Karpas-422 (cell line): ENCODE measurements around the gene PLEK2. TPM values are rescaled to one million over a fixed set of nuclear protein-coding genes. Genes with fewer than 3 reads are reported as not detected.
"Not testable (repeated sequence)": the region's sequence is repeated elsewhere in the genome, so short reads cannot be mapped to it uniquely, and the experiment has no call there.

Source experiments
- DNase-seq: peaks from one replicate; pipeline ENCODE4 v3.0.0-alpha.2; 2015
- H2AFZ ChIP-seq: fragments of 200-600 bp; sonication (generic); 2 replicates; pipeline ENCODE4 v1.6.1; 2014; ENCODE audit warnings: antibody characterized with exemption, low read length, mixed read lengths
- H3K27ac ChIP-seq: fragments of 200-600 bp; sonication (generic); 2 replicates; pipeline ENCODE4 v1.5.1; 2014; ENCODE audit warnings: mild to moderate bottlenecking, low read length, moderate library complexity
- H3K27me3 ChIP-seq: fragments of 200-600 bp; sonication (generic); 2 replicates; pipeline ENCODE4 v1.6.1; 2014; ENCODE audit warnings: low read length, mixed read lengths
- H3K36me3 ChIP-seq: fragments of 200-600 bp; sonication (generic); 2 replicates; pipeline ENCODE4 v1.6.1; 2014; ENCODE audit warnings: low read length, mixed read lengths; ENCODE audit not compliant: insufficient read depth
- H3K4me1 ChIP-seq: fragments of 200-600 bp; sonication (generic); 2 replicates; pipeline ENCODE4 v1.6.1; 2014; ENCODE audit warnings: mild to moderate bottlenecking, low read length, mixed read lengths
- H3K4me2 ChIP-seq: fragments of 200-600 bp; sonication (generic); 2 replicates; pipeline ENCODE4 v1.6.1; 2014; ENCODE audit warnings: low read length, low read depth, mild to moderate bottlenecking; ENCODE audit not compliant: poor library complexity, severe bottlenecking
- H3K4me3 ChIP-seq: fragments of 200-600 bp; sonication (generic); 2 replicates; pipeline ENCODE4 v1.5.1; 2014; ENCODE audit warnings: mild to moderate bottlenecking, antibody characterized with exemption, low read length, mixed read lengths
- H3K79me2 ChIP-seq: fragments of 200-600 bp; sonication (generic); 2 replicates; pipeline ENCODE4 v1.6.1; 2014; ENCODE audit warnings: mild to moderate bottlenecking, low read length, mixed read lengths
- H3K9ac ChIP-seq: fragments of 200-600 bp; sonication (generic); 2 replicates; pipeline ENCODE4 v1.6.0; 2014; ENCODE audit warnings: low read length
- H3K9me2 ChIP-seq: fragments of 200-600 bp; sonication (generic), shearing (Covaris generic); replicated peaks from 2 replicates; pipeline ENCODE4 v1.6.0; 2014; ENCODE audit warnings: mild to moderate bottlenecking, low read length, moderate library complexity; ENCODE audit not compliant: insufficient read depth
- H3K9me3 ChIP-seq: fragments of 300-700, 200-600 bp; sonication (generic); 2 replicates; pipeline ENCODE4 v1.6.1; 2014; ENCODE audit warnings: low read length, mixed read lengths
- H4K20me1 ChIP-seq: fragments of 200-600 bp; sonication (generic); 2 replicates; pipeline ENCODE4 v1.6.1; 2014; ENCODE audit warnings: mild to moderate bottlenecking, antibody characterized with exemption, low read length, low read depth; ENCODE audit not compliant: insufficient read depth
- small RNA-seq: library from RNA; depleted of rRNA; stranded (forward); fragments of <200 nt; gene quantifications from one replicate; pipeline ENCODE3, GENCODE V24; 2014
- total RNA-seq: library from RNA; depleted of rRNA; stranded (reverse); fragments of >200 nt; shearing (Covaris generic); gene quantifications from 2 replicates; pipeline ENCODE4 v1.2.3, GENCODE V29; 2014; ENCODE audit warnings: low replicate concordance; rRNA removed

The PLEK2 gene
- total RNA-seq, 1 experiment from 2014 or later, result not detected

DNA sequence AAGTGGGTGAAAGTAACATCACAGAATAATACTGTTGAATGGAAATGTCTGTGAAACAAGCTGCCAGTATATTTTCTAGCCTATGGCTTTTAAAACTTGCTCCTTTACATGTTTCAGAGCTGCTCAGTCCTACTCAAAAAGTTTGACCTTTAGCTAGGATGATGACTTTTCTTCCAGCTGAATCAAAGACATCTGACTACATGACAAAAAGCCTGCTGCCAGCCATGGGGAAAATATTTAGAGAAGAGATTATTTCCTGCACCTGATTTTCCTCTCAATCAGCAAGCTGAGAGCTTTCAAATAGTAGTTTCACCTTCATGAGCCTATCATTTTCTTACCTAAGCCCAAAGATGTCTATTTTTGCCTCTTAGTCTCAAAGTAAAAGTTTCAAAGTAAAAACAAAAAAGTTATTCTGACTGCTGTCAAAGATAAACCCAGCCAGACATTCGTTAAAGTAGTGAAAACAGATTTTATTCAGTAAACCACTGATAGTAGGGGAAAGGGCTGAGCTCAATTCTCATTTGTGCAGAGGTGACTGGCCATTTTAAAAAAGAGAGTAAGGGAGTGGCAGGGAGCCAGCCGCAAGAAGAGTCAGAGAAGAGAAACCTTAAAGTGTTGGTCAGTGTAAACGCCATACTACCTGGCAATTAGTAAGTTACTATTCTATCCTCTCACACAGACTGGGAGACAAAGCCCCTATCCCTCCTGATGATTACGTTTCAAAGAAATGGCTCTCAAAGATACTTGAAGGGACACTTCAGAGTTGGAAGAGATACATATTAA is 54.6 kb downstream of the PLEK2 start:
- Histone ChIP-seq H3K9ac (peak overlapping the region; percentile 82), H2AFZ (no peak overlapping the region; the same call in 1 of the 2 replicates), H3K79me2 (peaks cover 88% of the 10 kb centered on the region), H3K36me3 (peaks cover 10% of the 10 kb centered on the region; the same call in 1 of the 2 replicates), H3K27ac (no peak overlapping the region), H3K9me3 (no peaks in the 10 kb centered on the region), H3K4me2 (peak overlapping the region; percentile 88), H4K20me1 (peaks cover 20% of the 10 kb centered on the region), H3K4me1 (peaks cover 41% of the 10 kb centered on the region), H3K4me3 (peak overlapping the region; percentile 78; the same call in 1 of the 2 replicates), H3K27me3 (no peaks in the 10 kb centered on the region), H3K9me2 (no peaks in the 10 kb centered on the region)
- DNase-seq, result no peak

DNA sequence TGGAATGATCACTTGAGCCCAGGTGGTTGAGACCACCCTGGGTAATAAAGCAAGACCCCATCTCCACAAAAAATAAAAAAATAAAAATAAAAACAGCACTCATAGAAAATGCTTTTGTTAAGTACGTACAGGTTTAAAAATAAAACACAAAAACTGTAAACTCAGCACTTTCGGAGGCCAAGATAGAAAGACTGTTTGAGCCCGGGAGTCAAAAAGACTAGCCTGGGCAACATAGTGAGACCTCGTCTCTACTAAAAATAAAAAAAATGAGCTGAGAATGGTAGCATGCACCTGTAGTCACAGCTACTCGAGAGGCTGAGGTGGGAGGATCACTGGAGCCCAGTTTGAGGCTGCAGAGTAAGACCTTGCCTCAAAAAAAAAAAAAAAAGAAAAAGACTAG is 59.9 kb downstream of the PLEK2 start:
- H3K79me2 ChIP-seq, result peaks cover 40% of the 10 kb centered on the region
- no peak overlapping the region for H3K27ac ChIP-seq
- H3K4me3 ChIP-seq, result no peak overlapping the region
- no peaks in the 10 kb centered on the region for H3K9me3 ChIP-seq
- peaks cover 20% of the 10 kb centered on the region; the same call in 1 of the 2 replicates for H3K36me3 ChIP-seq
- no peaks in the 10 kb centered on the region for H4K20me1 ChIP-seq
- H3K27me3 ChIP-seq, result no peaks in the 10 kb centered on the region
- H3K4me2 ChIP-seq, result no peak overlapping the region
- no peak overlapping the region for H3K9ac ChIP-seq
- no peak overlapping the region for H2AFZ ChIP-seq
- no peak for DNase-seq
- peaks cover 7% of the 10 kb centered on the region for H3K4me1 ChIP-seq
- H3K9me2 ChIP-seq, result no peaks in the 10 kb centered on the region

DNA sequence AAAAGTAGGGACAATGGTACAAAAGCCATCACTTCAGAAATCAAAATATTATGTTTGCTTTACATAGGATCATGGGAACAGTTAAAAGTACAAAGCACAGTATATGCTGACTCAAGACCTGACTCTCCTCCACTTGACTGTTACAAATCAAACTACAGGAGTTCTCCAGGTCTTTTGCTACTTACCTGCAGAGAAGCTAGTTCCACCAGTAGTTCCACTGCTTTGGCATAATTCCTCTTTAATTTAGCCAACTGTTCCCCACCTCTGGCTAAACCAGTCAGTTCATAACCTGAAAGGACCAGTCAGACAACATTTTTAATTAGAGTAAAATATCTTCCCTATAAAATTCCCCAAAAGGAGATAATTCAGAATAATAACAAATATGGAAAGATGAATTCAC is 66.4 kb downstream of the PLEK2 start:
- Histone ChIP-seq H3K9me2 (no peaks in the 10 kb centered on the region), H4K20me1 (no peaks in the 10 kb centered on the region), H2AFZ (no peak overlapping the region), H3K27ac (no peak overlapping the region), H3K4me3 (no peak overlapping the region), H3K27me3 (no peaks in the 10 kb centered on the region), H3K4me1 (no peaks in the 10 kb centered on the region), H3K4me2 (no peak overlapping the region), H3K9ac (no peak overlapping the region), H3K36me3 (peaks cover 29% of the 10 kb centered on the region; the same call in 1 of the 2 replicates), H3K9me3 (no peaks in the 10 kb centered on the region), H3K79me2 (no peaks in the 10 kb centered on the region)
- DNase-seq, result no peak

DNA sequence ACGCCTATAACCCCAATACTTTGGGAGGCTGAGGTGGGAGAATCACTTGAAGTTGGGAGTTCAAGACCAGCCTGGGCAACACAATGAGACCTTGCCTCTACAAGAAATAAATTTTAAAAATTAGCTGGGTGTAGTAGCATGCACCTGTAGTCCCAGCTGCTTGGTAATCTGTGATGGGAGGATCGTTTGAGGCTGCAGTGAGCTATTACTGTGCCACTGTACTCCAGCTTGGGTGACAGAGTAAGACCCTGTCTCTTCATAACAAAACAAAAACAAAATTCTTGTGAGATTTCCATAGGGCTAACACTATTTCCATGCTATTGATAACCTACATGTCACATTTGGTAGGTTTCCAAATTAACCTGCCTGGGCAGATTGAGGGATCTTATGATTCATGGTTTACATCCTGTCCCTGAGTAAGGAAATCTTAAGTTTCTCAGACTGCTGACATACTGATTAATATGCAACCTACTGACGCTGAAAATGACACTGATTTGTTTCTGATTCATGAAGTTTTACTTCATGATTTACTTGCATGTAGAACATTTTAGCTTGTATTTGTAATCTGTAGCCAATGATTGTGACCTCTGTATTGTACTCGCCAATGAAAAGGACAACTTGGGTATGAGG is 68.2 kb downstream of the PLEK2 start:
- Histone ChIP-seq H3K9me3 (no peaks in the 10 kb centered on the region), H3K4me3 (no peak overlapping the region), H3K79me2 (no peaks in the 10 kb centered on the region), H3K9me2 (no peaks in the 10 kb centered on the region), H4K20me1 (no peaks in the 10 kb centered on the region), H3K4me1 (no peaks in the 10 kb centered on the region), H3K27me3 (no peaks in the 10 kb centered on the region), H3K36me3 (peaks cover 19% of the 10 kb centered on the region; the same call in 1 of the 2 replicates), H2AFZ (no peak overlapping the region), H3K27ac (no peak overlapping the region), H3K9ac (no peak overlapping the region), H3K4me2 (no peak overlapping the region)
- no peak for DNase-seq

DNA sequence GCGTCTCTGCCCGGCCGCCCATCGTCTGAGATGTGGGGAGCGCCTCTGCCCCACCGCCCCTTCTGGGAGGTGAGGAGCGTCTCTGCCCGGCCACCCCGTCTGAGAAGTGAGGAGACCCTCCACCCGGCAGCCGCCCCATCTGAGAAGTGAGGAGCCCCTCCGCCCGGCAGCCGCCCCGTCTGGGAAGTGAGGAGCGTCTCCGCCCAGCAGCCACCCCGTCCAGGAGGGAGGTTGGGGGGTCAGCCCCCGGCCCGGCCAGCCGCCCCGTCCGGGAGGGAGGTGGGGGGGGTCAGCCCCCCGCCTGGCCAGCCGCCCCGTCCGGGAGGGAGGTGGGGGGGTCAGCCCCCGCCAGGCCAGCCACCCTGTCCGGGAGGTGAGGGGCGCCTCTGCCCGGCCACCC is 70.7 kb downstream of the PLEK2 start:
- not testable (repeated sequence) for DNase-seq, H3K79me2 ChIP-seq, H3K4me1 ChIP-seq, H3K4me3 ChIP-seq, H3K9me2 ChIP-seq, H4K20me1 ChIP-seq, H3K9me3 ChIP-seq, H3K9ac ChIP-seq, H3K4me2 ChIP-seq, H3K27me3 ChIP-seq, H2AFZ ChIP-seq, H3K27ac ChIP-seq
- peaks cover 27% of the 10 kb centered on the region; the same call in 1 of the 2 replicates for H3K36me3 ChIP-seq

Small RNAs within 50 kb of the gene (small RNA-seq; reads per million reads assigned to genes)
- gene MIR5694 (not detected), gene RF00019 (not detected)

Other genes starting within 250 kb of the PLEK2 start
- not detected in 2 replicates for gene GARIN2, start 222.7 kb downstream of the PLEK2 start, total RNA-seq
- 3.8 and 6.2 TPM in 2 replicates for gene PALS1, start 170.7 kb downstream of the PLEK2 start, total RNA-seq
- 79.5 and 88.5 TPM in 2 replicates for gene ATP6V1D, start 52.4 kb downstream of the PLEK2 start, total RNA-seq
- gene EIF2S1, start 51.8 kb downstream of the PLEK2 start, total RNA-seq, result 171 and 266 TPM in 2 replicates
- gene TMEM229B, start 76.6 kb upstream of the PLEK2 start, total RNA-seq, result 60.2 and 84.7 TPM in 2 replicates
- 0.83 and 3.7 TPM in 2 replicates for gene PLEKHH1, start 121.1 kb upstream of the PLEK2 start, total RNA-seq
- 76.5 and 112 TPM in 2 replicates for gene PIGH, start 188.1 kb upstream of the PLEK2 start, total RNA-seq
- gene ARG2, start 207.8 kb upstream of the PLEK2 start, total RNA-seq, result 6.0 and 17.7 TPM in 2 replicates